ENCODE measurements around the gene PARK7.

- TF ChIP-seq JUNB (IDR thresholded peaks at IDR 0.05) (no peak), EP300 (IDR thresholded peaks at IDR 0.05) (no peak)
Measured at GRCh38 chr1:7953850-7954609, 7.5 kb upstream of the PARK7 start.

All from A549 (cell line).